Urinary bladder (tissue), 4 donors: ENCODE results near the gene OR6C76. TPM values are rescaled to one million over a fixed set of nuclear protein-coding genes. Genes with fewer than 3 reads are reported as not detected.
"Not testable (repeated sequence)": the region's sequence is repeated elsewhere in the genome, so short reads cannot be mapped to it uniquely, and the experiment has no call there.

Experiments
- DNase-seq: peaks from one replicate; pipeline ENCODE4 v3.0.0-alpha.2; 2015; ENCODE audit errors: extremely low spot score
- H3K27ac ChIP-seq: one replicate; pipeline ENCODE4 v1.5.1; 2013; ENCODE audit warnings: low read depth, mild to moderate bottlenecking, moderate library complexity
- H3K36me3 ChIP-seq: one replicate; pipeline ENCODE4 v1.6.1; 2013; ENCODE audit warnings: mild to moderate bottlenecking, moderate library complexity; ENCODE audit not compliant: insufficient read depth
- H3K4me1 ChIP-seq: one replicate; pipeline ENCODE4 v1.6.1; 2013; ENCODE audit warnings: mild to moderate bottlenecking, moderate library complexity; ENCODE audit not compliant: insufficient read depth
- H3K4me3 ChIP-seq: one replicate; pipeline ENCODE4 v1.5.1; 2013; ENCODE audit warnings: low read depth, low read length
- WGBS: extraction: QIAGEN DNeasy Blood & Tissue Kit; methylation state at CpG from one replicate; pipeline ENCODE4 v1.1.7; 2013; 5-methylcytosine and 5-hydroxymethylcytosine counted together
- polyA plus RNA-seq: library from polyadenylated mRNA; stranded (reverse); fragments of 200-250 nt; gene quantifications from one replicate; pipeline ENCODE4 v1.2.3, GENCODE V29; 2013
- total RNA-seq: library from RNA; depleted of rRNA; stranded (reverse); fragments of >200 nt; gene quantifications from one replicate; pipeline ENCODE4 v1.2.3, GENCODE V29; 2014
- donor health status: healthy with polysubstance abuse.
- donor health status: healthy.

The OR6C76 gene
- total RNA-seq, result not detected
- not detected for polyA plus RNA-seq

DNA sequence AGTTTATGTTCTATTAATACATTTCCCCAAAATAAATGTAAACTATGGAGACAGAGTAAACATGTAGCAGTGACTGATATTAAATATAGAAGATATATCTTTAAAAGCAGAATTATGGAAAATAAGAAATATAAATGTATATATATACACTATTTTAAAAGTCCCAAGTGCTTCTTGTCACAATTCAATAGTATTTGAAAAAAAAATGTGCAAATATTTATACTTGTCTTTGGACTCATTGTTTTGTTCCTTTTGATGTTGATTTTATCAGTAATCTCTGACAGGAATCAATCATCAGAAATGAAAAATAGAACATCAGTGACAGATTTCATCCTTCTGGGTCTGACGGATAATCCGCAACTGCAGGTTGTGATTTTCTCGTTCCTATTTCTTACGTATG lies at the start of gene OR6C76:
Gene OR6C76, plus strand, starts transcription at position 301 of the 400 bp plus-strand sequence. Its CDS starts 0 bp downstream, at position 301.
- H3K4me3 ChIP-seq, result no peak within 1 kb of the TSS
- no peak within 1 kb of the TSS for H3K27ac ChIP-seq
- H3K4me1 ChIP-seq, result no peaks in the 10 kb centered on the region
- no peak for DNase-seq
- 87% methylated on average over 4 of the region's 4 CpGs for WGBS
- H3K36me3 ChIP-seq, result no peaks in the 10 kb centered on the region

DNA sequence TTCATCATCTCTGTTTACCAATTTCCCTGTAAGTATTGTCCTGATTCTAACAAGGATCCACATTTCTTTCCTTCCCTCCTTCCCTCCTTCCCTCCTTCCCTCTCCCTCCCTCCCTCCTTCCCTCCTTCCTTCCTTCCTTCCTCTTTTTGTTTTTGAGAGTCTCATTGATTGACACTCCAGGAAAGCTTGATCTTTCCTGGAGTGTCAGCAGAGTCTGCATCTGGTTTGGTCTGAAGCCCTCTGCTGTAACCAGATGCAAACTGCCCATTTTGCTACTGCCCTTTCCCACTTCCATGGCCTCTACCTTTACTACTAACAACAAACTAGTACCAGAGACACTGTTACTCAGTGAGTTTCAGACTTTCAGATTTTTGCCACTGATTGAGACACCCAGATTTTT lies 40.2 kb upstream of the OR6C76 start:
- DNase-seq, result no peak
- Histone ChIP-seq H3K36me3 (no peaks in the 10 kb centered on the region), H3K27ac (no peak overlapping the region), H3K4me3 (no peak overlapping the region), H3K4me1 (no peaks in the 10 kb centered on the region)

DNA sequence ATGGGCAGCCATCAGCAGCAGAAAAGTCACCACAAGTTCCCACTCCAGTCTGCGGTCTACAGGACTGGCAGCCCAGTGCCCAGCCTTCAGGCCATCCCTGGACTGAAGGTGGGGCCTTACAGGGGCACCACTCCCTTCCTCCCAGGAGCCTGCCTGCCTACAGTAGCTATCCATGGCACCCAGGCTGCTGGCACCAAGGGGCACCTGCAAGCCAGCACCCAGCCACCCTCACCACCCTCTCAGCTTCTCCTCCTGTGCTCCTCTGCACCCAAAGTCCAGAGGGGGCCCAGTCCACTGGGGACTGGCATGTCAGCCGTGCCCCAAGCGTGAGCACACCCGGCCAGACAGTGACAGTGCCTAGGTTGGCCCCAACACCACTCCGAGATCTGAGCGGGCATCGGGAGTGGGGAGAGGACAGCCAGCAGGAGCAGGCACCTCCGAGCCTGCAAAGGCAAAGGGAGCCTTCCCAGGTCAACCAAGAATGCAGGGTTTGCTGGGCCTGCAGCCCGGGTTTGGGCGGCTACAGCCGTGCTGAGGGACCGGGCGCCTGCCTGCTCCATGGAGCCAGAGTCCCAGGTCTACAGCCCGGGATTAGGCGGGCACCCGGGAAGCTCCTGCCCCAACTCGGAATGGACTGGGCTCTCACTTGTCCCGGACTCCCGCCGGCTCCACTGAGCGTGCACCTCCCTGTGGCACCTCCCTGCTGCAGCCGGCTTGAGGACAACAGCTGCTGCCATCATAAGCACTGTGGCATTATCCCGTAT lies 33.8 kb upstream of the OR6C76 start:
- Histone ChIP-seq H3K27ac (no peak overlapping the region), H3K4me1 (no peaks in the 10 kb centered on the region), H3K36me3 (no peaks in the 10 kb centered on the region), H3K4me3 (no peak overlapping the region)
- 90% methylated on average over 23 of the region's 23 CpGs for WGBS
- no peak for DNase-seq

DNA sequence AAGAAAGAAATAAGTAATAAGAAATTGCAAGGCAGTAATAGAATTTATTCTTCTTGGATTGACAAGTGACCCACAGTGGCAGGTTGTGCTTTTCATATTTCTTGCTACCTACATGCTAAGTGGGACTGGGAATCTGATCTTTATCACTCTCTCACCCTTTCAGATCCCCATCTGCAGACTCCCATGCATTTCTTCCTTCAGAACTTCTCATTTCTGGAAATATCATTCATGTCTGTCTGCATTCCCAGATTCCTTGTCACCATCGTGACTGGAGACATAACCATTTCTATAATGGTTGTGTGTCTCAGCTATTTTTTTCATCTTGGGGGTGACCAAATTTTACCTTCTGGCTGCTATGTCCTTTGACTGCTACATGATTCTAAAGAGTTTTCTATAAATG lies 29.7 kb upstream of the OR6C76 start:
- no peak for DNase-seq
- H3K36me3 ChIP-seq, result no peaks in the 10 kb centered on the region
- H3K4me1 ChIP-seq, result no peaks in the 10 kb centered on the region
- H3K4me3 ChIP-seq, result no peak overlapping the region
- 79% methylated on average over 1 of the region's 1 CpG for WGBS
- H3K27ac ChIP-seq, result no peak overlapping the region

DNA sequence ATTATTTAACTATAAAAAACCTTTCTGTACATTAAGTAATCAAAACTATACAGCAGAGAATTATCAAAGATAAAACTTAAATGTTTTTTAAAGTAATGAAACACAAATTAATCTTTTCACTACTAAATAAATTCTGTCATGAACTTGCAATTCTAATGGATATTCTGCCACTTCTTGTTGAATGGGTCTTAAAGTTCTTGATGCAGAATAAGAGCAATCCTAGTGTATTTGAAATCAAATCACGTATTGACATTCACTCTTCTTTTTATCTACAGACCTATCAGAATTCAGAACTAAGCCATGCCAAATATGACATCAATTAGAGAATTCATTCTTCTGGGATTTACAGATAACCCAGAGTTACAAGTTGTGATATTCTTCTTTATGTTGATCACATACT lies 25.8 kb upstream of the OR6C76 start, which contains the start of gene OR6C65:
Gene OR6C65, plus strand, starts transcription at position 301 of the 400 bp plus-strand sequence. Its CDS starts 0 bp downstream, at position 301.
- Histone ChIP-seq H3K4me3 (no peak within 1 kb of the TSS), H3K4me1 (no peaks in the 10 kb centered on the region), H3K36me3 (no peaks in the 10 kb centered on the region), H3K27ac (no peak within 1 kb of the TSS)
- WGBS, result 83% methylated on average over 1 of the region's 1 CpG
- DNase-seq, result no peak

DNA sequence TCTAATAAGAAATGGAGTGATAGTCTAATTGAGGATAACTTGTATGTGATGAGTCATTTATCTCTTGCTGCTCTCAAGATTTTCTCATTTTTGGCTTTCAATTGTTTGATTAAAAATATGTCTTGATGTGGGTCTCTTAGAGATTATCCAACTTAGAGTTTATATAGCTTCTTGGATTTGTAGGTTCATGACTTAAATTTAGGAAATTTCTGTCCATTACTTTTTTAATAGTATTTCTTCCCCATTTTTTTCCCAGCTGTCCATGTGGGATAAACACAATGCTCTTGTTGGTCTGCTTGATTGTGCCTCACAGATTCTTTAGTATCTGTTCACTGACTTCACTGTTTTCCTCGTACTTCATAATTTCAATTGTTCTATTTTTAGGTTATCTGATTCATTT lies 18.2 kb upstream of the OR6C76 start:
- no peak overlapping the region for H3K27ac ChIP-seq
- WGBS, result 80% methylated on average over 1 of the region's 1 CpG
- H3K4me1 ChIP-seq, result no peaks in the 10 kb centered on the region
- H3K36me3 ChIP-seq, result no peaks in the 10 kb centered on the region
- no peak for DNase-seq
- no peak overlapping the region for H3K4me3 ChIP-seq

DNA sequence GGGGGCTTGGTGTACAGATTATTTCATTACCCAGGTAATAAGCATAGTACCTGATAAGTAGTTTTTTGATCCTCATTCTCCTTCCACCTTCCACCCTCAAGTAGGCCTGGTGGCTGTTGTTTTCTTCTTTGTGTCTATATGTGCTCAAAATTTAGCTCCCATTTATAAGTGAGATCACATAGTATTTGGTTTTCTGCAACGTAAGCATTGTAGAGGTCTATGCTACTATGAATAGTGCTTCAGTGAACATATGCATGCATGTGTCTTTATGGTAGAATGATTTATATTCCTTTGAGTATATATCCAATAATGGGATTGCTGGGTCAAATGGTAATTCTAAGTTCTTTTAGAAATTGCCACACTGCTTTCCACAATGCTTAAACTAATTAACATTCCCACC lies 16.9 kb upstream of the OR6C76 start:
- not testable (repeated sequence) for H3K4me3 ChIP-seq, DNase-seq
- 94% methylated on average over 1 of the region's 1 CpG for WGBS

DNA sequence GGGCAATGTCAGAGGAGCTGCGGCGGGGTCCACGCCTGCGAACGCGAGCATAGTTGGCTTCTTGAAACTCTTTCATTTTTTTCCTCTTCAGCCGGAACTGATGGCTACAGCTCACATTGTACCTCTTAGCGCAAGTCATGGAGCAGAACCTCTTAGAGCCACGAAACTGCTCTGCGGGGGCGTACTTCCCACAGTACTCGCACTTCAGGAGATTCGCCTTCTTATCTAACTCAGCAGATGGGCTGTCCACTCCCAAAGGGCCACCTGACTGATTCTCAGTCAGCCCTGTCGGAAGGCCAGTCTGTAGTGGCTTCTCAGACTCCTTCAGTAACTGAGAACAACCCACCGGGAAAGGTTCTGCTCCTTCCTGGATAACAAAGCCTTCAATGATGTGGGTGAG lies 13.9 kb upstream of the OR6C76 start:
- not testable (repeated sequence) for H3K4me1 ChIP-seq, H3K4me3 ChIP-seq, DNase-seq, H3K27ac ChIP-seq, H3K36me3 ChIP-seq
- 95% methylated on average over 15 of the region's 15 CpGs for WGBS

More for the DNA sequence above, 16.9 kb upstream of the OR6C76 start:
- not testable (repeated sequence) for H3K4me1 ChIP-seq, H3K36me3 ChIP-seq, H3K27ac ChIP-seq

DNA sequence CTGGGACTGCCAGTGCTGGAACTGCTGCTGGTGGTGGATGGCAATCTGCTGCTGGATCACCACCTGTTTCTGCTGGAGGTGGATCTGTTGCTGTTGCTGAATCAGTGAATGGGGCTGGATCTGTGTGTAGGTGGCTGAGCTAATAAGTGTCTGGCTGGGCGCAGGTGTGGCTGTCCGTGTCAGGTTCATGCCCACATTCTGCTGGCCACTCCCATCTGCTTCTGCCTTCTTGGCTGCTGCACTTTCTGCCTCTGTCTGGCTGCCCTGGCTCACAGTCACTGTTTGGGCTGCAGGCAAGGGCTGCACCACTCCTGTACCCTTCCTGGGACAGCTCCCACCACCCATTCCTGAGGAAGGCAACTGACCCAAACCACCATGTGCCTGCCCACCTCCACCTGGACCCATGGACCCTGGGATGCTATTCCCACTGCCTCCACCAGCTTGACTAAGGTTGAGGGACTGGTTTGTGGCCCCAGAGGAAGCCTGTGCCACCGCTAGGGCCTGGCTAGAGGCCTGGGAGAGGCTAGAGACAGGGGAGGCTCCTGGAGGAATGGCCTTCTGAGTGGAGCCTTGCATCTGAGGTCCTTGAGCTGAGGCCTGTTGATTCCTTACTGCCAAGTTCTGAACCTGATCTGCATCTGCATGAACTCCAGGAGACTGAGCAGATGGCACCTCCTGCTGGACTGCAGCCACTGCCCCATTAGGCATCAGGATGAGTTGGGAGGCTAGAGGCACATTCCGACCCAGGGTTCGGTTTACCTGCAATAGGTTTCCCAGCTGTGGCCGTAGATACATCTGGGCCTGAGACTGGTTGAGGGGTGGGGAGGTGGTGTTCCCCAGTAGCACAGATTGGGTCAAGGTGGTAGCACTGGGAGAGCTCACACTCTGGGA lies 12.3 kb upstream of the OR6C76 start:
- 86% methylated on average over 5 of the region's 6 CpGs for WGBS
- not testable (repeated sequence) for H3K27ac ChIP-seq, H3K36me3 ChIP-seq, H3K4me3 ChIP-seq, H3K4me1 ChIP-seq, DNase-seq

DNA sequence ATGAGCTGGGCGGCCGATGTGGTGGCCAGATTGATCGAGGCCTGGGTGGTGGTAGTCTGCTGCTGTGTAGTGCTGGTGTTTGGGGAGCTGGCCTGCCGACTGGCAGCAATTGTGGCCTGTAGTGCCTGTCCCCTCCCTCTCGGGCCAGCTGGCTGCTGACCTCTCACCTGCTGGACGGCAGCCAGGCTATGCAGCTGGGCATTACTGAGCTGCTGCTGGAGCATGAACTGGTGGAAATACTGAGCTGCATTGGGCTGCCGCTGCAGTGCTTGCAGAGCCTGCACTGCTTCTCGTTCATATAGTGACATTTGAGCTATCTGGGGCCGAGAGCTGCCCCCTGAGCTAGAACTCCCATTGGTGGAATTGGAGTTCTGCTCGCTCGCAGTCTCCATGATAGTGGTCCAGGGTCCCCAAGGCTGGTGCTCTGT lies 11.6 kb upstream of the OR6C76 start:
- not testable (repeated sequence) for DNase-seq, H3K4me1 ChIP-seq, H3K4me3 ChIP-seq, H3K36me3 ChIP-seq, H3K27ac ChIP-seq
- 41% methylated on average over 11 of the region's 11 CpGs for WGBS

DNA sequence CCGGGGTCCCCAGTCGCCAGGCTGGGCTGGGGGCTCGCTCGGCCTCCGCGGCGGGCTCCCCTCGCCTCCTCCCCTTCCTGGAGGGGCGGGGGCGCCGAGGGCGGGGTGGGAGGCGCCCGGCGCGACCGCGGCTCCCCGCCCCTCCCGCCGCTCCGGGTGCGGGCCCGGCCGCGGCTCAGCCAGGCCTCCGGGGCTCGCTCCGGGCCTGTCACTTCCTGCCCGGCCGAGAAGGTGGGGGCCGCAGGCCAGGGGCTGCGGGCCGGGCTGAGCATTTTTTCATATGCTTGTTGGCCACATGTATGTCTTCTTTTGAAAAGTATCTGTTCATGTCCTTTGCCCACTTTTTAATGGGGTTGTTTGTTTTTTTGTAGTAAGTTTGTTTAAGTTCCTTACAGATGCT lies 11.2 kb upstream of the OR6C76 start:
- 10% methylated on average over 7 of the region's 34 CpGs for WGBS
- not testable (repeated sequence) for H3K36me3 ChIP-seq, DNase-seq, H3K4me1 ChIP-seq, H3K4me3 ChIP-seq, H3K27ac ChIP-seq

DNA sequence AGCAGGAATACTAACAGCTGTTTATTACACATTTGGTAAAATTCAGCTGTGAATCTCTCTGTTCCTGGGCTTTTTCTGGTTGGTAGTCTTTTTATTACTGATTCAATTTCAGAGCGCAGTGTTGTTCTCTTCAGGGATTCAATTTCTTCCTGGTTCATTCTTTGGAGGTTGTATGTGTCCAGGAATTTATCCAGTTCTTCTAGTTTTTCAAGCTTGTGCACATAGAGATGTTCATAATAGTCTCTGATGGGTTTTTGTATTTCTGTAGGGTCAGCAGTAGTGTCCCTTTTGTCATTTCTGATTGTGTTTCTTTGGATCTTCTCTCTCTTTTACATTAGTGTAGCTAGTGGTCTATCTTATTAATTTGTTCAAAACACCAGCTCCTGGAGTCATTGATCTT lies 9.1 kb upstream of the OR6C76 start:
- H3K4me3 ChIP-seq, result no peak overlapping the region
- DNase-seq, result no peak
- H3K27ac ChIP-seq, result no peak overlapping the region
- no peaks in the 10 kb centered on the region for H3K36me3 ChIP-seq
- 94% methylated on average over 1 of the region's 1 CpG for WGBS
- H3K4me1 ChIP-seq, result no peaks in the 10 kb centered on the region

DNA sequence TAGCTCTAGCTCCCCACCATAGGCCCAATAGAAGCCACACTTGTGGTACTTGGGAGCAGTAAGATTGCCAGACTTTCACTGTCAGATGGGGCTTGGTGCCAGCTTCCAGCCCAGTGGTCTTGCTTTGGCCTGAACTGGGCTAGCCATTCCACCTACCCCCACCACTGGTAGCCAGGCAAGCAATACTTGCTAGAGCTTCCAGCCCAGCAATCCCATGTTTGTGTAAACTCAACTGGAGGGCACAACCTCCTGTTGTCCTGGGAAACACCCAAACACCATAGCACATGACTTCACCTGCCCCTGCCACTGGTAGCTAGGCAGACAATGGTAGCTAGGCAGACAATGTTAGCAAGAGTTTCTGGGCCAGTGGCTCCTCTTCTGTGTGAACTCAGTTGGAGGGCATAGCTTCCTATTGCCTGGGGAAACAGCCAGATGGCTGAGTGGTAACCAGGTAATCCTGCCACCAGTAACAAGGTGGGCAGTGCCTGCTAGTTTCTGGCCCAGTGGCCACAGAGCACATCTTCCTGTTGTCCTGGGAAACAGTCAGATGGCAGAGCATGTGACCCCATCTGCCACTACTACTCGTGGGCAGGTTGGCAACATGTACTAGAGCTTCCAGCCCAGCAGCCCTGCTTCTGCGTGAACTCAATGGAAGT lies 5.6 kb upstream of the OR6C76 start:
- H3K4me3 ChIP-seq, result no peak overlapping the region
- 90% methylated on average over 2 of the region's 2 CpGs for WGBS
- H3K27ac ChIP-seq, result no peak overlapping the region

More for the DNA sequence above, 5.6 kb upstream of the OR6C76 start:
- H3K36me3 ChIP-seq, result no peaks in the 10 kb centered on the region
- DNase-seq, result no peak
- H3K4me1 ChIP-seq, result no peaks in the 10 kb centered on the region
